ENCODE measurements around the gene COPA.
"Not testable (repeated sequence)": the region's sequence is repeated elsewhere in the genome, so short reads cannot be mapped to it uniquely, and the experiment has no call there.

COPA gene

GRCh38 chr1:160309571-160309970 lies 33.5 kb downstream of the COPA start:
- H3K27ac Mint-ChIP-seq: no peak overlapping the region
- no peak for ATAC-seq
- H3K9me3 Mint-ChIP-seq: no peaks in the 10 kb centered on the region
- peaks cover under 1% of the 10 kb centered on the region for H3K4me1 Mint-ChIP-seq
- DNase-seq: no peak
- H3K4me3 Mint-ChIP-seq: no peak overlapping the region
- no peaks in the 10 kb centered on the region for H3K27me3 Mint-ChIP-seq

- H3K9me3 Mint-ChIP-seq: no peaks in the 10 kb centered on the region
- DNase-seq: no peak
- no peaks in the 10 kb centered on the region for H3K27me3 Mint-ChIP-seq
- no peaks in the 10 kb centered on the region for H3K4me1 Mint-ChIP-seq
- no peak for ATAC-seq
- H3K27ac Mint-ChIP-seq: no peak overlapping the region
- no peak overlapping the region for H3K4me3 Mint-ChIP-seq
These were observed 33.9 kb downstream of the COPA start for GRCh38 chr1:160309185-160309557.

GRCh38 chr1:160308451-160309184 lies 34.4 kb downstream of the COPA start:
- H3K27ac Mint-ChIP-seq: no peak overlapping the region
- H3K4me3 Mint-ChIP-seq: no peak overlapping the region
- no peak for DNase-seq
- H3K4me1 Mint-ChIP-seq: no peaks in the 10 kb centered on the region
- no peaks in the 10 kb centered on the region for H3K9me3 Mint-ChIP-seq
- H3K27me3 Mint-ChIP-seq: no peaks in the 10 kb centered on the region
- no peak for ATAC-seq

- ATAC-seq (no peak), DNase-seq (no peak)
- no peak overlapping the region for H3K27ac Mint-ChIP-seq
- no peaks in the 10 kb centered on the region for H3K4me1 Mint-ChIP-seq
- H3K27me3 Mint-ChIP-seq: no peaks in the 10 kb centered on the region
- H3K4me3 Mint-ChIP-seq: no peak overlapping the region
- no peaks in the 10 kb centered on the region for H3K9me3 Mint-ChIP-seq
These were observed 35.8 kb downstream of the COPA start for GRCh38 chr1:160307118-160307791.

- no peak for ATAC-seq
- peak overlapping the region in 1 of 2 donors; percentile 42 for H3K27ac Mint-ChIP-seq
These were observed 42.9 kb downstream of the COPA start for GRCh38 chr1:160300173-160300572.

GRCh38 chr1:160296036-160296435 lies 47.0 kb downstream of the COPA start:
- no peak overlapping the region for H3K4me3 Mint-ChIP-seq
- H3K27me3 Mint-ChIP-seq: no peaks in the 10 kb centered on the region
- DNase-seq: no peak
- no peaks in the 10 kb centered on the region for H3K9me3 Mint-ChIP-seq
- ATAC-seq: no peak
- no peak overlapping the region for H3K27ac Mint-ChIP-seq
- H3K4me1 Mint-ChIP-seq: peaks cover 7% of the 10 kb centered on the region

More at GRCh38 chr1:160300173-160300572, 42.9 kb downstream of the COPA start:
- Mint-ChIP-seq H3K4me3 (no peak overlapping the region), H3K27me3 (no peaks in the 10 kb centered on the region), H3K4me1 (no peaks in the 10 kb centered on the region), H3K9me3 (no peaks in the 10 kb centered on the region)
- no peak for DNase-seq

- no peak overlapping the region for H3K4me3 Mint-ChIP-seq
- no peak overlapping the region for H3K27ac Mint-ChIP-seq
These were observed 49.8 kb downstream of the COPA start for GRCh38 chr1:160293020-160293968.

GRCh38 chr1:160291248-160292220 lies 51.5 kb downstream of the COPA start:
- ATAC-seq (peak; percentile 96), DNase-seq (peak; percentile 62 to 68)
- no peaks in the 10 kb centered on the region for H3K27me3 Mint-ChIP-seq
- no peak overlapping the region for H3K4me3 Mint-ChIP-seq
- H3K4me1 Mint-ChIP-seq: peaks cover 11% of the 10 kb centered on the region
- H3K27ac Mint-ChIP-seq: no peak overlapping the region
- H3K9me3 Mint-ChIP-seq: no peaks in the 10 kb centered on the region

More at GRCh38 chr1:160293020-160293968, 49.8 kb downstream of the COPA start:
- Mint-ChIP-seq H3K4me1 (peaks cover 8% of the 10 kb centered on the region), H3K9me3 (no peaks in the 10 kb centered on the region), H3K27me3 (no peaks in the 10 kb centered on the region)
- ATAC-seq (no peak), DNase-seq (no peak)

- Mint-ChIP-seq H3K4me1 (peaks cover 36% of the 10 kb centered on the region), H3K27ac (peak overlapping the region in 1 of 2 donors; percentile 69)
- ATAC-seq, H3K9me3 Mint-ChIP-seq, DNase-seq, H3K4me3 Mint-ChIP-seq, H3K27me3 Mint-ChIP-seq: not testable (repeated sequence)
These were observed 55.3 kb downstream of the COPA start for GRCh38 chr1:160287769-160288168.

GRCh38 chr1:160285506-160285905 lies 57.5 kb downstream of the COPA start:
- Mint-ChIP-seq H3K27me3 (no peaks in the 10 kb centered on the region), H3K9me3 (no peaks in the 10 kb centered on the region), H3K27ac (no peak overlapping the region), H3K4me1 (peaks cover 27% of the 10 kb centered on the region), H3K4me3 (peak overlapping the region; percentile 98 to 99)
- no peak for ATAC-seq
- no peak for DNase-seq

- H3K4me3 Mint-ChIP-seq: peak within 1 kb of the TSS; percentile 98 to 99
- peak; percentile 89 to 94 for DNase-seq
- no peaks in the 10 kb centered on the region for H3K27me3 Mint-ChIP-seq
- peaks cover 27% of the 10 kb centered on the region for H3K4me1 Mint-ChIP-seq
- ATAC-seq: peak; percentile 100
- peak within 1 kb of the TSS; percentile 98 for H3K27ac Mint-ChIP-seq
- no peaks in the 10 kb centered on the region for H3K9me3 Mint-ChIP-seq
These were observed 58.2 kb downstream of the COPA start, which contains the start of gene PEX19 for GRCh38 chr1:160284782-160285344. Gene PEX19 (minus strand): TSS chr1:160285133. CDS start chr1:160285124, 9 bp downstream.

- peak; percentile 42 for ATAC-seq
- peaks cover 27% of the 10 kb centered on the region for H3K4me1 Mint-ChIP-seq
- peak overlapping the region; percentile 98 to 99 for H3K4me3 Mint-ChIP-seq
- DNase-seq: peak in 1 of 2 donors; percentile 16
- no peaks in the 10 kb centered on the region for H3K27me3 Mint-ChIP-seq
- peak overlapping the region; percentile 98 for H3K27ac Mint-ChIP-seq
- no peaks in the 10 kb centered on the region for H3K9me3 Mint-ChIP-seq
These were observed 58.7 kb downstream of the COPA start for GRCh38 chr1:160284220-160284781.

GRCh38 chr1:160282807-160283206 lies 60.2 kb downstream of the COPA start:
- H3K4me3 Mint-ChIP-seq: no peak overlapping the region
- no peak for ATAC-seq
- H3K27ac Mint-ChIP-seq: no peak overlapping the region
- H3K9me3 Mint-ChIP-seq: no peaks in the 10 kb centered on the region
- peaks cover 27% of the 10 kb centered on the region for H3K4me1 Mint-ChIP-seq
- H3K27me3 Mint-ChIP-seq: no peaks in the 10 kb centered on the region
- no peak for DNase-seq

- H3K4me1 Mint-ChIP-seq: no peaks in the 10 kb centered on the region
- DNase-seq (no peak), ATAC-seq (no peak)
- no peaks in the 10 kb centered on the region for H3K27me3 Mint-ChIP-seq
- H3K4me3 Mint-ChIP-seq: no peak overlapping the region
- no peaks in the 10 kb centered on the region for H3K9me3 Mint-ChIP-seq
- H3K27ac Mint-ChIP-seq: peak overlapping the region in 1 of 2 donors; percentile 83
These were observed 65.1 kb downstream of the COPA start for GRCh38 chr1:160277987-160278386.
